Epithelial cell of esophagus (primary cell): Measurements from ENCODE around the gene RIN3.

Experiments
- DNase-seq: peaks from one replicate; pipeline ENCODE4 v3.0.0; 2010; ENCODE audit warnings: low read depth
- H3K4me3 ChIP-seq: 2 replicates; pipeline ENCODE4 v1.5.1; 2011; ENCODE audit warnings: mild to moderate bottlenecking, low read length, control low read depth
- CTCF ChIP-seq: IDR thresholded peaks from 2 replicates; pipeline ENCODE4 v1.5.1; 2011; ENCODE audit warnings: low read depth, mild to moderate bottlenecking, low read length, control low read depth, inconsistent platforms; ENCODE audit not compliant: insufficient read depth; ENCODE audit errors: missing control alignments

Gene RIN3

DNA sequence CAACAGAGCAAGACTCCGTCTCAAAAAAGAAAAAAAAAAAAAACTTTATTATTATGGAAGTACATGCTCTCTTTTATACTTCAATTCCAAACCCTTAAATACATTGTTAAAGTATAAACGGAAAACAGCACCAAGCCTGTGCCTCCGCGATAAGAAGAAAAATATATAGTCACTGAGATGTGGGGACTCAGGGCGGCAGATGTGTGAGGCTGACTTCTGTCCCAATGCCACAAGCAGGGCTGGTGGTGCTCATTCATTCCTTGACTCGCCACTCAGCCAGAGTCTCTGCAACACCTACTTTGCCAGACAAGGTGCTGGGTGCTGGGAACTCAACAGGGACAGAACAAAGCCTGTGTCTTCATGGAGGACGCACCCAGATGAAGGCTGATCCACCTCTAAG lies 221.0 kb downstream of the RIN3 start:
- H3K4me3 ChIP-seq: no peak overlapping the region
- DNase-seq: no peak
- TF ChIP-seq CTCF: no peak

- DNase-seq: no peak
- H3K4me3 ChIP-seq: no peak overlapping the region
- TF ChIP-seq CTCF: no peak
Measured at GRCh38 chr14:92735344-92735743, 221.8 kb downstream of the RIN3 start.

GRCh38 chr14:92737206-92737605 lies 223.6 kb downstream of the RIN3 start:
- no peak for TF ChIP-seq CTCF
- no peak for DNase-seq
- no peak overlapping the region for H3K4me3 ChIP-seq

DNA sequence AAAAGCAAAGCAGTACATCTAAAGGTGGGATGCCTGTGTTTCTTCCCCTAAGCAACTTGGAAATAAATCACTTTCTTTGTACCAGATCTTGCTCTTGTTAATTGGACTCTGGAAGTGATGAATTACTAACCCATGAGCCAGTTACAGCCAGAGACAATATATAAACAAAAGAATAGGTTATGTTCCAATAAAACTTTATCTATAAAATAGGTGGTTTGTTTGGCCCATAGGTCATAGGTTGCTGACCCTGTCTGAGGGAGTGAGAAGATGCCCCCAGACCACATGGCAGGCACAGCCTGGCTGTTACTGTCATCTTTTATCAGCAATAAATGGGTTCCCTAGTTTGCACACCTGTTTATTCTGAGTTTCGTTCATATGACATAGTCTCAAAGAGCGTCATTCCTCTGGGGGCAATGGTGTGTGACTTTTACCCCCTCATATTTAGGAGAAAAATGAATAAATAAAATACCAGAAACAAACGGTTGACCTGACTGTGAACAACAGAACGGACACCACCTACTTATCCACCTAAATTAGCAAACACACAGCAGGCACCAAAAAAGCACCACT lies 224.1 kb downstream of the RIN3 start:
- H3K4me3 ChIP-seq: no peak overlapping the region
- no peak for TF ChIP-seq CTCF
- no peak for DNase-seq
